Mammary epithelial cell (primary cell): Measurements from ENCODE around the gene CXorf65.

ENCODE experiments used
- CTCF ChIP-seq, 2 donors: IDR thresholded peaks in 1 of 2; conservative IDR thresholded peaks in 1 of 2; 2 replicates each; pipeline ENCODE4 v1.5.1; 2011 to 2012; ENCODE audit warnings: inconsistent platforms in 2 of 2, low read length in 2 of 2, mild to moderate bottlenecking in 2 of 2, control low read depth in 1 of 2, low read depth in 1 of 2; ENCODE audit not compliant: insufficient read depth in 1 of 2; ENCODE audit errors: extremely low read depth in 1 of 2
- EZH2 ChIP-seq: IDR thresholded peaks from 2 replicates; pipeline ENCODE4 v1.6.1; 2012; ENCODE audit warnings: low read length, inconsistent platforms, borderline replicate concordance

- TF ChIP-seq CTCF (conservative IDR thresholded peaks at IDR 0.05 in 1 of 2, IDR thresholded peaks at IDR 0.05 in 1 of 2; ENCODE audit: extremely low read depth in 1 of 2, insufficient read depth in 1 of 2, low read depth in 1 of 2, low read length in 2 of 2) (no peak), EZH2 (no peak)
These were observed 38.3 kb downstream of the CXorf65 start, which contains the start of gene SNX12 for GRCh38 chrX:71068044-71068918.
